HepG2 (cell line): Measurements from ENCODE around the gene KRTAP10-10. TPM values are rescaled to one million over a fixed set of nuclear protein-coding genes. Genes with fewer than 3 reads are reported as not detected.
A peak's percentile ranks its signal among the peaks of the same experiment; 100 is the strongest.

ENCODE experiments used
- HMG20A ChIP-seq: IDR thresholded peaks from 2 replicates; pipeline ENCODE4 v1.6.1; 2016; ENCODE audit warnings: borderline replicate concordance
- HNF4A ChIP-seq: sonication (generic); formaldehyde crosslinking; IDR thresholded peaks from 2 replicates; pipeline ENCODE4 v1.4.0; 2020; ENCODE audit warnings: missing genetic modification reagents
- HOXA5 ChIP-seq: sonication (generic); formaldehyde crosslinking; IDR thresholded peaks from 2 replicates; pipeline ENCODE4 v1.4.0; 2020; ENCODE audit warnings: missing genetic modification reagents
- MTA1 ChIP-seq: sonication (generic); formaldehyde crosslinking; IDR thresholded peaks from 2 replicates; pipeline ENCODE4 v1.4.0; 2020; ENCODE audit warnings: missing genetic modification reagents, mild to moderate bottlenecking, borderline replicate concordance
- NR2F6 ChIP-seq, 2 experiments: IDR thresholded peaks; 2 replicates each; pipeline ENCODE4 v1.6.1; 2016; ENCODE audit warnings: antibody characterized with exemption in 1 of 2, mild to moderate bottlenecking in 1 of 2
- PRMT3 ChIP-seq: sonication (generic); formaldehyde crosslinking; IDR thresholded peaks from 2 replicates; pipeline ENCODE4 v1.8.1; 2022; ENCODE audit warnings: low read depth, mild to moderate bottlenecking, moderate library complexity, missing genetic modification reagents, borderline replicate concordance
- SALL1 ChIP-seq: sonication (generic); formaldehyde crosslinking; IDR thresholded peaks from 2 replicates; pipeline ENCODE4 v1.8.0; 2022; ENCODE audit warnings: mild to moderate bottlenecking, missing genetic modification reagents
- SOX5 ChIP-seq: IDR thresholded peaks from 2 replicates; pipeline ENCODE4 v1.6.1; 2016; ENCODE audit warnings: borderline replicate concordance
- TFDP1 ChIP-seq: IDR thresholded peaks from 2 replicates; pipeline ENCODE4 v1.6.1; 2016; ENCODE audit warnings: missing compliant biosample characterization, missing genetic modification reagents, borderline replicate concordance
- ZFP36L1 ChIP-seq: sonication (generic); formaldehyde crosslinking; IDR thresholded peaks from 2 replicates; pipeline ENCODE4 v1.8.0; 2022; ENCODE audit warnings: mild to moderate bottlenecking, missing genetic modification reagents, moderate library complexity
- ZFP90 ChIP-seq: sonication (generic); formaldehyde crosslinking; IDR thresholded peaks from 2 replicates; pipeline ENCODE4 v1.8.0; 2022; ENCODE audit warnings: missing genetic modification reagents, mild to moderate bottlenecking, inconsistent platforms, borderline replicate concordance
- ZNF543 ChIP-seq: sonication (generic); formaldehyde crosslinking; IDR thresholded peaks from 2 replicates; pipeline ENCODE4 v1.4.0; 2020; ENCODE audit warnings: mild to moderate bottlenecking, missing genetic modification reagents
- ZNF616 ChIP-seq: sonication (generic); formaldehyde crosslinking; IDR thresholded peaks from 2 replicates; pipeline ENCODE4 v1.5.0; 2020; ENCODE audit warnings: low read depth, mild to moderate bottlenecking, missing genetic modification reagents
- ZNF639 ChIP-seq: conservative IDR thresholded peaks from 2 replicates; pipeline ENCODE4 v1.6.1; 2018; ENCODE audit warnings: missing genetic modification reagents
- ZNF674 ChIP-seq: sonication (generic); formaldehyde crosslinking; IDR thresholded peaks from 2 replicates; pipeline ENCODE4 v1.5.0; 2020; ENCODE audit warnings: low read depth, mild to moderate bottlenecking, missing genetic modification reagents
- ZNF747 ChIP-seq: sonication (generic); formaldehyde crosslinking; IDR thresholded peaks from 2 replicates; pipeline ENCODE4 v1.8.1; 2023; ENCODE audit warnings: missing genetic modification reagents, mild to moderate bottlenecking, borderline replicate concordance
- ZNF850 ChIP-seq: sonication (generic); formaldehyde crosslinking; conservative IDR thresholded peaks from 2 replicates; pipeline ENCODE4 v1.9.0; 2021; ENCODE audit warnings: mild to moderate bottlenecking, missing genetic modification reagents
- polyA plus RNA-seq, 8 experiments: library from polyadenylated mRNA; depleted of rRNA in 3 of 8; stranded (reverse) in 7 of 8; unstranded in 1 of 8; fragments of >200 nt; fragmentation: Illumina TruSeq in 4 of 8; extraction: Trizol in 4 of 8; gene quantifications; 2 replicates each; pipeline versions ENCODE4 v1.2.1 to v1.2.3, GENCODE V29; 2011 to 2016; ENCODE audit warnings: low read depth in 4 of 8, missing spikeins in 1 of 8, mixed read lengths in 1 of 8; ENCODE audit not compliant: insufficient read depth in 1 of 8
- total RNA-seq, 5 experiments: library from RNA; depleted of rRNA; stranded (reverse); fragments of >200 nt; fragmentation: Illumina TruSeq; extraction: Trizol; gene quantifications; 2 replicates each; pipeline ENCODE4 v1.2.3, GENCODE V29; 2016; ENCODE audit warnings: low read depth in 1 of 5
- TF ChIP-seq, protein P1 (sequence below): sonication (generic); formaldehyde crosslinking; IDR thresholded peaks from 2 replicates; pipeline ENCODE4 v1.4.0; 2020; ENCODE audit warnings: missing genetic modification reagents, borderline replicate concordance
- TF ChIP-seq, protein P2 (sequence below): sonication (generic); formaldehyde crosslinking; IDR thresholded peaks from 2 replicates; pipeline ENCODE4 v1.4.0; 2020; ENCODE audit warnings: missing genetic modification reagents, mild to moderate bottlenecking, borderline replicate concordance
- TF ChIP-seq, protein P3 (sequence below): sonication (generic); formaldehyde crosslinking; IDR thresholded peaks from 2 replicates; pipeline ENCODE4 v1.4.0; 2020; ENCODE audit warnings: missing genetic modification reagents

The KRTAP10-10 gene
- total and polyA plus RNA-seq, 2 of the 13 experiments (the other 11 are each of a cell fraction or from before 2014, with no cell fraction given): not detected

- TF ChIP-seq PRMT3 (CRISPR knock-in tag) (peak; percentile 56; the same call in 1 of the 2 replicates), HOXA5 (CRISPR knock-in tag) (0 out of 2 replicates have a peak, but pooled peaks have one; percentile 42), ZNF543 (CRISPR knock-in tag) (peak; percentile 86; the same call in 1 of the 2 replicates), ZFP36L1 (CRISPR knock-in tag) (peak; percentile 83), ZNF747 (CRISPR knock-in tag) (peak; percentile 89), HNF4A (CRISPR knock-in tag) (peak; percentile 98), TFDP1 (peak; percentile 87), MTA1 (CRISPR knock-in tag) (peak; percentile 83; the same call in 1 of the 2 replicates), ZNF639 (CRISPR knock-in tag) (0 out of 2 replicates have a peak, but pooled peaks have one; percentile 37), ZNF674 (no peak), ZNF850 (CRISPR knock-in tag) (no peak), HMG20A (CRISPR knock-in tag) (peak; percentile 88; the same call in 1 of the 2 replicates), SOX5 (CRISPR knock-in tag) (peak; percentile 78), NR2F6 (IDR thresholded peaks at IDR 0.05) (no peak), NR2F6 (CRISPR knock-in tag; IDR thresholded peaks at IDR 0.05) (peak; percentile 65), ZFP90 (CRISPR knock-in tag) (0 out of 2 replicates have a peak, but pooled peaks have one; percentile 24), ZNF616 (0 out of 2 replicates have a peak, but pooled peaks have one; percentile 40), SALL1 (CRISPR knock-in tag) (peak; percentile 97)
- TF ChIP-seq, protein P1, sequence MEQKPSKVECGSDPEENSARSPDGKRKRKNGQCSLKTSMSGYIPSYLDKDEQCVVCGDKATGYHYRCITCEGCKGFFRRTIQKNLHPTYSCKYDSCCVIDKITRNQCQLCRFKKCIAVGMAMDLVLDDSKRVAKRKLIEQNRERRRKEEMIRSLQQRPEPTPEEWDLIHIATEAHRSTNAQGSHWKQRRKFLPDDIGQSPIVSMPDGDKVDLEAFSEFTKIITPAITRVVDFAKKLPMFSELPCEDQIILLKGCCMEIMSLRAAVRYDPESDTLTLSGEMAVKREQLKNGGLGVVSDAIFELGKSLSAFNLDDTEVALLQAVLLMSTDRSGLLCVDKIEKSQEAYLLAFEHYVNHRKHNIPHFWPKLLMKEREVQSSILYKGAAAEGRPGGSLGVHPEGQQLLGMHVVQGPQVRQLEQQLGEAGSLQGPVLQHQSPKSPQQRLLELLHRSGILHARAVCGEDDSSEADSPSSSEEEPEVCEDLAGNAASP (CRISPR knock-in tag): peak; percentile 66; the same call in 1 of the 2 replicates
- TF ChIP-seq, protein P2, sequence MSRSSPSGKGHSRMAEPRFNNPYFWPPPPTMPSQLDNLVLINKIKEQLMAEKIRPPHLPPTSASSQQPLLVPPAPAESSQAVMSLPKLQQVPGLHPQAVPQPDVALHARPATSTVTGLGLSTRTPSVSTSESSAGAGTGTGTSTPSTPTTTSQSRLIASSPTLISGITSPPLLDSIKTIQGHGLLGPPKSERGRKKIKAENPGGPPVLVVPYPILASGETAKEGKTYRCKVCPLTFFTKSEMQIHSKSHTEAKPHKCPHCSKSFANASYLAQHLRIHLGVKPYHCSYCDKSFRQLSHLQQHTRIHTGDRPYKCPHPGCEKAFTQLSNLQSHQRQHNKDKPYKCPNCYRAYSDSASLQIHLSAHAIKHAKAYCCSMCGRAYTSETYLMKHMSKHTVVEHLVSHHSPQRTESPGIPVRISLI: peak; percentile 50; the same call in 1 of the 2 replicates
- TF ChIP-seq, protein P3, sequence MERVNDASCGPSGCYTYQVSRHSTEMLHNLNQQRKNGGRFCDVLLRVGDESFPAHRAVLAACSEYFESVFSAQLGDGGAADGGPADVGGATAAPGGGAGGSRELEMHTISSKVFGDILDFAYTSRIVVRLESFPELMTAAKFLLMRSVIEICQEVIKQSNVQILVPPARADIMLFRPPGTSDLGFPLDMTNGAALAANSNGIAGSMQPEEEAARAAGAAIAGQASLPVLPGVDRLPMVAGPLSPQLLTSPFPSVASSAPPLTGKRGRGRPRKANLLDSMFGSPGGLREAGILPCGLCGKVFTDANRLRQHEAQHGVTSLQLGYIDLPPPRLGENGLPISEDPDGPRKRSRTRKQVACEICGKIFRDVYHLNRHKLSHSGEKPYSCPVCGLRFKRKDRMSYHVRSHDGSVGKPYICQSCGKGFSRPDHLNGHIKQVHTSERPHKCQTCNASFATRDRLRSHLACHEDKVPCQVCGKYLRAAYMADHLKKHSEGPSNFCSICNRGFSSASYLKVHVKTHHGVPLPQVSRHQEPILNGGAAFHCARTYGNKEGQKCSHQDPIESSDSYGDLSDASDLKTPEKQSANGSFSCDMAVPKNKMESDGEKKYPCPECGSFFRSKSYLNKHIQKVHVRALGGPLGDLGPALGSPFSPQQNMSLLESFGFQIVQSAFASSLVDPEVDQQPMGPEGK (CRISPR knock-in tag): peak; percentile 62; the same call in 1 of the 2 replicates
These were observed 43.4 kb upstream of the KRTAP10-10 start (continued) for GRCh38 chr21:44593598-44594405.
